ENCODE results near the gene BOC. TPM values are rescaled to one million over a fixed set of nuclear protein-coding genes. Genes with fewer than 3 reads are reported as not detected.

Gene BOC
- total and polyA plus RNA-seq, 2 experiments from 2014 or later = 2.1 to 4.1 TPM

DNA sequence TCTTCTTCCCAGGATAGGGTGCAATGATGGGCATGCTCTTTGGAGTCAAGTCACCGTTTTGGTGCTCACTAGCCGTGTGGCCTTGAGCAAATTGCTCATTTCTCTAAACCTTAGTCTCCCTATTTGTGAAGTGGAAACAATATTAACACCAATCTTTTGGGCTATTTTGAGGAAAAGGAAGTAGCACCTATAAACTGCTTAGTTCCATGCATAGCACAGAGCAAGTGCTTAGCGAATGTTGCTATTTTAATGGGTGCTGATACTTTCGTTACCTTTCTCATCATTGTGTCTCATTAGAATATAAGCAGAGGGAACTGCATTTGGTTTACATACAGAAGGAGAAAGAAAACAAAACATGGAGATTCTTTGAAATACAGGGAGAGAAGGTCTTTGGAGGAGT, 66.1 kb downstream of the BOC start:
- no peak overlapping the region for H3K4me2 ChIP-seq
- Mint-ChIP-seq H3K36me3 (ENCODE audit: low read depth) (peaks cover 3% of the 10 kb centered on the region; the same call in 1 of the 3 replicates), H3K27ac (no peak overlapping the region), H3K27me3 (ENCODE audit: insufficient read depth, low read depth, poor library complexity) (peaks cover 3% of the 10 kb centered on the region), H3K9me3 (no peaks in the 10 kb centered on the region), H3K4me1 (peaks cover 18% of the 10 kb centered on the region), H3K4me3 (no peak overlapping the region)
- H4K20me1 ChIP-seq (replicated peaks; ENCODE audit: insufficient read depth) = no peaks in the 10 kb centered on the region
- no peak for ATAC-seq
- H3K27ac ChIP-seq (ENCODE audit: low read depth) = no peak overlapping the region
- H3K36me3 ChIP-seq (ENCODE audit: insufficient read depth) = no peaks in the 10 kb centered on the region
- no peaks in the 10 kb centered on the region for H3K4me1 ChIP-seq (ENCODE audit: insufficient read depth)
- H3K9me2 ChIP-seq (ENCODE audit: insufficient read depth) = 0 out of 2 replicates have a peak, but pooled peaks cover 2% of the 10 kb centered on the region
- no peaks in the 10 kb centered on the region for H3F3A ChIP-seq (replicated peaks; ENCODE audit: low read depth)
- no peak overlapping the region for H3K4me3 ChIP-seq
- H3K79me2 ChIP-seq (replicated peaks; ENCODE audit: insufficient read depth) = no peaks in the 10 kb centered on the region
- H3K27me3 ChIP-seq (ENCODE audit: insufficient read depth) = no peaks in the 10 kb centered on the region
- H2AFZ ChIP-seq = no peak overlapping the region
- no peak for DNase-seq (ENCODE audit: low spot score)
- TF ChIP-seq EZH2phosphoT487 (IDR thresholded peaks at IDR 0.05; ENCODE audit: unreplicated experiment) (no peak), NANOG (IDR thresholded peaks at IDR 0.05; ENCODE audit: borderline replicate concordance) (no peak), CREB1 (CRISPR knock-in tag; IDR thresholded peaks at IDR 0.05; ENCODE audit: low read depth) (no peak), ZNF114 (CRISPR knock-in tag; IDR thresholded peaks at IDR 0.05) (no peak), EZH2 (IDR thresholded peaks at IDR 0.05; ENCODE audit: low read depth, unreplicated experiment) (no peak), STAT1 (IDR thresholded peaks at IDR 0.05; ENCODE audit: unreplicated experiment) (no peak), POLR2AphosphoS5 (IDR thresholded peaks at IDR 0.05; ENCODE audit: low read depth) (no peak), ZNF331 (CRISPR knock-in tag; IDR thresholded peaks at IDR 0.05; ENCODE audit: low read depth) (no peak)
- TF ChIP-seq, protein P1, sequence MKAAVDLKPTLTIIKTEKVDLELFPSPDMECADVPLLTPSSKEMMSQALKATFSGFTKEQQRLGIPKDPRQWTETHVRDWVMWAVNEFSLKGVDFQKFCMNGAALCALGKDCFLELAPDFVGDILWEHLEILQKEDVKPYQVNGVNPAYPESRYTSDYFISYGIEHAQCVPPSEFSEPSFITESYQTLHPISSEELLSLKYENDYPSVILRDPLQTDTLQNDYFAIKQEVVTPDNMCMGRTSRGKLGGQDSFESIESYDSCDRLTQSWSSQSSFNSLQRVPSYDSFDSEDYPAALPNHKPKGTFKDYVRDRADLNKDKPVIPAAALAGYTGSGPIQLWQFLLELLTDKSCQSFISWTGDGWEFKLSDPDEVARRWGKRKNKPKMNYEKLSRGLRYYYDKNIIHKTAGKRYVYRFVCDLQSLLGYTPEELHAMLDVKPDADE (IDR thresholded peaks at IDR 0.05) = no peak
- TF ChIP-seq, protein P2, sequence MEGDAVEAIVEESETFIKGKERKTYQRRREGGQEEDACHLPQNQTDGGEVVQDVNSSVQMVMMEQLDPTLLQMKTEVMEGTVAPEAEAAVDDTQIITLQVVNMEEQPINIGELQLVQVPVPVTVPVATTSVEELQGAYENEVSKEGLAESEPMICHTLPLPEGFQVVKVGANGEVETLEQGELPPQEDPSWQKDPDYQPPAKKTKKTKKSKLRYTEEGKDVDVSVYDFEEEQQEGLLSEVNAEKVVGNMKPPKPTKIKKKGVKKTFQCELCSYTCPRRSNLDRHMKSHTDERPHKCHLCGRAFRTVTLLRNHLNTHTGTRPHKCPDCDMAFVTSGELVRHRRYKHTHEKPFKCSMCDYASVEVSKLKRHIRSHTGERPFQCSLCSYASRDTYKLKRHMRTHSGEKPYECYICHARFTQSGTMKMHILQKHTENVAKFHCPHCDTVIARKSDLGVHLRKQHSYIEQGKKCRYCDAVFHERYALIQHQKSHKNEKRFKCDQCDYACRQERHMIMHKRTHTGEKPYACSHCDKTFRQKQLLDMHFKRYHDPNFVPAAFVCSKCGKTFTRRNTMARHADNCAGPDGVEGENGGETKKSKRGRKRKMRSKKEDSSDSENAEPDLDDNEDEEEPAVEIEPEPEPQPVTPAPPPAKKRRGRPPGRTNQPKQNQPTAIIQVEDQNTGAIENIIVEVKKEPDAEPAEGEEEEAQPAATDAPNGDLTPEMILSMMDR (conservative IDR thresholded peaks at IDR 0.05; ENCODE audit: low read depth in 2 of 2) = no peak
- TF ChIP-seq, protein P3, sequence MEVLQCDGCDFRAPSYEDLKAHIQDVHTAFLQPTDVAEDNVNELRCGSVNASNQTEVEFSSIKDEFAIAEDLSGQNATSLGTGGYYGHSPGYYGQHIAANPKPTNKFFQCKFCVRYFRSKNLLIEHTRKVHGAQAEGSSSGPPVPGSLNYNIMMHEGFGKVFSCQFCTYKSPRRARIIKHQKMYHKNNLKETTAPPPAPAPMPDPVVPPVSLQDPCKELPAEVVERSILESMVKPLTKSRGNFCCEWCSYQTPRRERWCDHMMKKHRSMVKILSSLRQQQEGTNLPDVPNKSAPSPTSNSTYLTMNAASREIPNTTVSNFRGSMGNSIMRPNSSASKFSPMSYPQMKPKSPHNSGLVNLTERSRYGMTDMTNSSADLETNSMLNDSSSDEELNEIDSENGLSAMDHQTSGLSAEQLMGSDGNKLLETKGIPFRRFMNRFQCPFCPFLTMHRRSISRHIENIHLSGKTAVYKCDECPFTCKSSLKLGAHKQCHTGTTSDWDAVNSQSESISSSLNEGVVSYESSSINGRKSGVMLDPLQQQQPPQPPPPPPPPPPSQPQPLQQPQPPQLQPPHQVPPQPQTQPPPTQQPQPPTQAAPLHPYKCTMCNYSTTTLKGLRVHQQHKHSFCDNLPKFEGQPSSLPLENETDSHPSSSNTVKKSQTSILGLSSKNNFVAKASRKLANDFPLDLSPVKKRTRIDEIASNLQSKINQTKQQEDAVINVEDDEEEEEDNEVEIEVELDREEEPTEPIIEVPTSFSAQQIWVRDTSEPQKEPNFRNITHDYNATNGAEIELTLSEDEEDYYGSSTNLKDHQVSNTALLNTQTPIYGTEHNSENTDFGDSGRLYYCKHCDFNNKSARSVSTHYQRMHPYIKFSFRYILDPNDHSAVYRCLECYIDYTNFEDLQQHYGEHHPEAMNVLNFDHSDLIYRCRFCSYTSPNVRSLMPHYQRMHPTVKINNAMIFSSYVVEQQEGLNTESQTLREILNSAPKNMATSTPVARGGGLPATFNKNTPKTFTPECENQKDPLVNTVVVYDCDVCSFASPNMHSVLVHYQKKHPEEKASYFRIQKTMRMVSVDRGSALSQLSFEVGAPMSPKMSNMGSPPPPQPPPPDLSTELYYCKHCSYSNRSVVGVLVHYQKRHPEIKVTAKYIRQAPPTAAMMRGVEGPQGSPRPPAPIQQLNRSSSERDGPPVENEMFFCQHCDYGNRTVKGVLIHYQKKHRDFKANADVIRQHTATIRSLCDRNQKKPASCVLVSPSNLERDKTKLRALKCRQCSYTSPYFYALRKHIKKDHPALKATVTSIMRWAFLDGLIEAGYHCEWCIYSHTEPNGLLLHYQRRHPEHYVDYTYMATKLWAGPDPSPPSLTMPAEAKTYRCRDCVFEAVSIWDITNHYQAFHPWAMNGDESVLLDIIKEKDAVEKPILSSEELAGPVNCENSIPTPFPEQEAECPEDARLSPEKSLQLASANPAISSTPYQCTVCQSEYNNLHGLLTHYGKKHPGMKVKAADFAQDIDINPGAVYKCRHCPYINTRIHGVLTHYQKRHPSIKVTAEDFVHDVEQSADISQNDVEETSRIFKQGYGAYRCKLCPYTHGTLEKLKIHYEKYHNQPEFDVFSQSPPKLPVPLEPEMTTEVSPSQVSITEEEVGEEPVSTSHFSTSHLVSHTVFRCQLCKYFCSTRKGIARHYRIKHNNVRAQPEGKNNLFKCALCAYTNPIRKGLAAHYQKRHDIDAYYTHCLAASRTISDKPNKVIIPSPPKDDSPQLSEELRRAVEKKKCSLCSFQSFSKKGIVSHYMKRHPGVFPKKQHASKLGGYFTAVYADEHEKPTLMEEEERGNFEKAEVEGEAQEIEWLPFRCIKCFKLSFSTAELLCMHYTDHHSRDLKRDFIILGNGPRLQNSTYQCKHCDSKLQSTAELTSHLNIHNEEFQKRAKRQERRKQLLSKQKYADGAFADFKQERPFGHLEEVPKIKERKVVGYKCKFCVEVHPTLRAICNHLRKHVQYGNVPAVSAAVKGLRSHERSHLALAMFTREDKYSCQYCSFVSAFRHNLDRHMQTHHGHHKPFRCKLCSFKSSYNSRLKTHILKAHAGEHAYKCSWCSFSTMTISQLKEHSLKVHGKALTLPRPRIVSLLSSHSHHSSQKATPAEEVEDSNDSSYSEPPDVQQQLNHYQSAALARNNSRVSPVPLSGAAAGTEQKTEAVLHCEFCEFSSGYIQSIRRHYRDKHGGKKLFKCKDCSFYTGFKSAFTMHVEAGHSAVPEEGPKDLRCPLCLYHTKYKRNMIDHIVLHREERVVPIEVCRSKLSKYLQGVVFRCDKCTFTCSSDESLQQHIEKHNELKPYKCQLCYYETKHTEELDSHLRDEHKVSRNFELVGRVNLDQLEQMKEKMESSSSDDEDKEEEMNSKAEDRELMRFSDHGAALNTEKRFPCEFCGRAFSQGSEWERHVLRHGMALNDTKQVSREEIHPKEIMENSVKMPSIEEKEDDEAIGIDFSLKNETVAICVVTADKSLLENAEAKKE (CRISPR knock-in tag; IDR thresholded peaks at IDR 0.05) = no peak
- TF ChIP-seq, protein P4, sequence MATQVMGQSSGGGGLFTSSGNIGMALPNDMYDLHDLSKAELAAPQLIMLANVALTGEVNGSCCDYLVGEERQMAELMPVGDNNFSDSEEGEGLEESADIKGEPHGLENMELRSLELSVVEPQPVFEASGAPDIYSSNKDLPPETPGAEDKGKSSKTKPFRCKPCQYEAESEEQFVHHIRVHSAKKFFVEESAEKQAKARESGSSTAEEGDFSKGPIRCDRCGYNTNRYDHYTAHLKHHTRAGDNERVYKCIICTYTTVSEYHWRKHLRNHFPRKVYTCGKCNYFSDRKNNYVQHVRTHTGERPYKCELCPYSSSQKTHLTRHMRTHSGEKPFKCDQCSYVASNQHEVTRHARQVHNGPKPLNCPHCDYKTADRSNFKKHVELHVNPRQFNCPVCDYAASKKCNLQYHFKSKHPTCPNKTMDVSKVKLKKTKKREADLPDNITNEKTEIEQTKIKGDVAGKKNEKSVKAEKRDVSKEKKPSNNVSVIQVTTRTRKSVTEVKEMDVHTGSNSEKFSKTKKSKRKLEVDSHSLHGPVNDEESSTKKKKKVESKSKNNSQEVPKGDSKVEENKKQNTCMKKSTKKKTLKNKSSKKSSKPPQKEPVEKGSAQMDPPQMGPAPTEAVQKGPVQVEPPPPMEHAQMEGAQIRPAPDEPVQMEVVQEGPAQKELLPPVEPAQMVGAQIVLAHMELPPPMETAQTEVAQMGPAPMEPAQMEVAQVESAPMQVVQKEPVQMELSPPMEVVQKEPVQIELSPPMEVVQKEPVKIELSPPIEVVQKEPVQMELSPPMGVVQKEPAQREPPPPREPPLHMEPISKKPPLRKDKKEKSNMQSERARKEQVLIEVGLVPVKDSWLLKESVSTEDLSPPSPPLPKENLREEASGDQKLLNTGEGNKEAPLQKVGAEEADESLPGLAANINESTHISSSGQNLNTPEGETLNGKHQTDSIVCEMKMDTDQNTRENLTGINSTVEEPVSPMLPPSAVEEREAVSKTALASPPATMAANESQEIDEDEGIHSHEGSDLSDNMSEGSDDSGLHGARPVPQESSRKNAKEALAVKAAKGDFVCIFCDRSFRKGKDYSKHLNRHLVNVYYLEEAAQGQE (IDR thresholded peaks at IDR 0.05; ENCODE audit: unreplicated experiment) = no peak
